ENCODE results near the gene ZNF526. TPM values are rescaled to one million over a fixed set of nuclear protein-coding genes. Genes with fewer than 3 reads are reported as not detected.

Gene ZNF526
- total and polyA plus RNA-seq, 9 of the 15 experiments (the other 6 are each of a cell fraction or from before 2014, with no cell fraction given): 1.3 to 17.9 (median 6.2) TPM

GRCh38 chr19:42217520-42218437, 2.3 kb upstream of the ZNF526 start, which contains the start of gene DEDD2 (continued):
- TF ChIP-seq CREB3 (tag; conservative IDR thresholded peaks at IDR 0.05; ENCODE audit: low read depth): peak; percentile 64; the same call in 1 of the 2 replicates
- no peak for TF ChIP-seq NFYB (IDR thresholded peaks at IDR 0.05; ENCODE audit: extremely low read depth, insufficient read length)
- TF ChIP-seq ERF (CRISPR knock-in tag; IDR thresholded peaks at IDR 0.05): no peak
- TF ChIP-seq MAFG (tag; conservative IDR thresholded peaks at IDR 0.05): no peak
- TF ChIP-seq MCM2 (IDR thresholded peaks at IDR 0.05; ENCODE audit: low read depth): no peak
- no peak for TF ChIP-seq ZNF445 (CRISPR knock-in tag; IDR thresholded peaks at IDR 0.05; ENCODE audit: low read depth)
- TF ChIP-seq ZNF830 (CRISPR knock-in tag; IDR thresholded peaks at IDR 0.05): no peak
- TF ChIP-seq RUNX1 (IDR thresholded peaks at IDR 0.05; ENCODE audit: low read depth): no peak
- TF ChIP-seq ETV1 (tag; conservative IDR thresholded peaks at IDR 0.05; ENCODE audit: low read depth): peak; percentile 61
- TF ChIP-seq, protein P1, sequence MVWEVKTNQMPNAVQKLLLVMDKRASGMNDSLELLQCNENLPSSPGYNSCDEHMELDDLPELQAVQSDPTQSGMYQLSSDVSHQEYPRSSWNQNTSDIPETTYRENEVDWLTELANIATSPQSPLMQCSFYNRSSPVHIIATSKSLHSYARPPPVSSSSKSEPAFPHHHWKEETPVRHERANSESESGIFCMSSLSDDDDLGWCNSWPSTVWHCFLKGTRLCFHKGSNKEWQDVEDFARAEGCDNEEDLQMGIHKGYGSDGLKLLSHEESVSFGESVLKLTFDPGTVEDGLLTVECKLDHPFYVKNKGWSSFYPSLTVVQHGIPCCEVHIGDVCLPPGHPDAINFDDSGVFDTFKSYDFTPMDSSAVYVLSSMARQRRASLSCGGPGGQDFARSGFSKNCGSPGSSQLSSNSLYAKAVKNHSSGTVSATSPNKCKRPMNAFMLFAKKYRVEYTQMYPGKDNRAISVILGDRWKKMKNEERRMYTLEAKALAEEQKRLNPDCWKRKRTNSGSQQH (CRISPR knock-in tag; IDR thresholded peaks at IDR 0.05): peak; percentile 53
- TF ChIP-seq SIN3B (IDR thresholded peaks at IDR 0.05; ENCODE audit: low read depth): no peak
- TF ChIP-seq CHD4 (IDR thresholded peaks at IDR 0.05; ENCODE audit: insufficient read depth, insufficient replicate concordance, low read depth, low read length, poor library complexity, severe bottlenecking): no peak
- TF ChIP-seq RBFOX2 (IDR thresholded peaks at IDR 0.05; ENCODE audit: low read depth, low read length): peak; percentile 77
- no peak for TF ChIP-seq TAF15 (IDR thresholded peaks at IDR 0.05; ENCODE audit: low read depth, low read length)
- no peak for TF ChIP-seq SREBF2 (CRISPR knock-in tag; IDR thresholded peaks at IDR 0.05)
- peak; percentile 80 for TF ChIP-seq ELF1 (tag; IDR thresholded peaks at IDR 0.05)
- TF ChIP-seq KAT8 (IDR thresholded peaks at IDR 0.05; ENCODE audit: low read depth): no peak
- TF ChIP-seq, protein P2, sequence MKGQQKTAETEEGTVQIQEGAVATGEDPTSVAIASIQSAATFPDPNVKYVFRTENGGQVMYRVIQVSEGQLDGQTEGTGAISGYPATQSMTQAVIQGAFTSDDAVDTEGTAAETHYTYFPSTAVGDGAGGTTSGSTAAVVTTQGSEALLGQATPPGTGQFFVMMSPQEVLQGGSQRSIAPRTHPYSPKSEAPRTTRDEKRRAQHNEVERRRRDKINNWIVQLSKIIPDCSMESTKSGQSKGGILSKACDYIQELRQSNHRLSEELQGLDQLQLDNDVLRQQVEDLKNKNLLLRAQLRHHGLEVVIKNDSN (CRISPR knock-in tag; IDR thresholded peaks at IDR 0.05): peak; percentile 73
- TF ChIP-seq BRD9 (IDR thresholded peaks at IDR 0.05; ENCODE audit: low read depth, partially characterized antibody): peak; percentile 72
- TF ChIP-seq MYC (IDR thresholded peaks at IDR 0.05; ENCODE audit: low read depth, low read length): peak; percentile 89
- TF ChIP-seq MYC (CRISPR knock-in tag; IDR thresholded peaks at IDR 0.05; ENCODE audit: borderline replicate concordance, low read depth): 0 out of 2 replicates have a peak, but pooled peaks have one; percentile 38
- TF ChIP-seq, protein P3, sequence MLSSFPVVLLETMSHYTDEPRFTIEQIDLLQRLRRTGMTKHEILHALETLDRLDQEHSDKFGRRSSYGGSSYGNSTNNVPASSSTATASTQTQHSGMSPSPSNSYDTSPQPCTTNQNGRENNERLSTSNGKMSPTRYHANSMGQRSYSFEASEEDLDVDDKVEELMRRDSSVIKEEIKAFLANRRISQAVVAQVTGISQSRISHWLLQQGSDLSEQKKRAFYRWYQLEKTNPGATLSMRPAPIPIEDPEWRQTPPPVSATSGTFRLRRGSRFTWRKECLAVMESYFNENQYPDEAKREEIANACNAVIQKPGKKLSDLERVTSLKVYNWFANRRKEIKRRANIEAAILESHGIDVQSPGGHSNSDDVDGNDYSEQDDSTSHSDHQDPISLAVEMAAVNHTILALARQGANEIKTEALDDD (IDR thresholded peaks at IDR 0.05): peak; percentile 55; the same call in 1 of the 2 replicates
- 0 out of 2 replicates have a peak, but pooled peaks have one; percentile 8 for TF ChIP-seq XRCC5 (IDR thresholded peaks at IDR 0.05; ENCODE audit: low read depth, low read length)
- peak; percentile 81 for TF ChIP-seq CREB1 (IDR thresholded peaks at IDR 0.05)
- peak; percentile 87 for TF ChIP-seq CREB1 (CRISPR knock-in tag; IDR thresholded peaks at IDR 0.05)

Measured in K562 (cell line).